GM10248 (cell line): ENCODE measurements around the gene ALX4.

Experiments used
- CTCF ChIA-PET: fragments of 300-600 bp; sonication (Branson Sonifier 250); formaldehyde crosslinking; extraction: SDS; loops from one replicate; lab custom pipeline; 2021; ENCODE audit warnings: antibody characterized with exemption; lab: Yijun Ruan, JAX
- POLR2A ChIA-PET: fragments of 350-650 bp; sonication (Branson Sonifier 250); formaldehyde crosslinking; extraction: SDS; loops from one replicate; lab custom pipeline; 2020; ENCODE audit warnings: antibody characterized with exemption; lab: Yijun Ruan, JAX
- DNase-seq: peaks from one replicate; pipeline ENCODE4 v3.0.0; 2012; ENCODE audit errors: extremely low spot score
- TF ChIP-seq, protein P1 (sequence below): IDR thresholded peaks from 2 replicates; pipeline ENCODE4 v1.5.1; 2012; ENCODE audit warnings: mild to moderate bottlenecking, low read depth; ENCODE audit errors: extremely low read depth, missing control alignments, control extremely low read depth

Gene ALX4

DNA sequence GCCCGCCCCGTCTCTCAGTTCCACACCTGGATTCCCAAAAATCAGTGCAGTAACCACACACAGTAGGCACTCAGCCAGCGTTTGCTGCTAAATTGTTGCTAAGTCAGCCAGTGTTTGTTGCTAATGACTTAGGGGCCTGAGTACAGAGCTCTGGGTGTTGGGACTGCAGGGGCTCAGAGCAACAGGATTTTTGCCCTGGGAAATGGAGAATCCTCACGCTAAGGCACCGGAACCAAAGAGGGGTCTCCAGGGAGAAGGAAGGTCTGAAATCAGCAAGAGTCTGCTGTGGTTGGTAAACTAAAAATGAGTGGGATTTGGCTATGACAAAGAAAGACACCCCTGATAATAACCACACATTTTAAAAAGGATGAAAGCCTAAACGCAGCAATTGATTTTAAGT, 22.7 kb upstream of the ALX4 start:
- TF ChIP-seq, protein P1, sequence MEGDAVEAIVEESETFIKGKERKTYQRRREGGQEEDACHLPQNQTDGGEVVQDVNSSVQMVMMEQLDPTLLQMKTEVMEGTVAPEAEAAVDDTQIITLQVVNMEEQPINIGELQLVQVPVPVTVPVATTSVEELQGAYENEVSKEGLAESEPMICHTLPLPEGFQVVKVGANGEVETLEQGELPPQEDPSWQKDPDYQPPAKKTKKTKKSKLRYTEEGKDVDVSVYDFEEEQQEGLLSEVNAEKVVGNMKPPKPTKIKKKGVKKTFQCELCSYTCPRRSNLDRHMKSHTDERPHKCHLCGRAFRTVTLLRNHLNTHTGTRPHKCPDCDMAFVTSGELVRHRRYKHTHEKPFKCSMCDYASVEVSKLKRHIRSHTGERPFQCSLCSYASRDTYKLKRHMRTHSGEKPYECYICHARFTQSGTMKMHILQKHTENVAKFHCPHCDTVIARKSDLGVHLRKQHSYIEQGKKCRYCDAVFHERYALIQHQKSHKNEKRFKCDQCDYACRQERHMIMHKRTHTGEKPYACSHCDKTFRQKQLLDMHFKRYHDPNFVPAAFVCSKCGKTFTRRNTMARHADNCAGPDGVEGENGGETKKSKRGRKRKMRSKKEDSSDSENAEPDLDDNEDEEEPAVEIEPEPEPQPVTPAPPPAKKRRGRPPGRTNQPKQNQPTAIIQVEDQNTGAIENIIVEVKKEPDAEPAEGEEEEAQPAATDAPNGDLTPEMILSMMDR = no peak
- no peak for DNase-seq
- POLR2A ChIA-PET = no interaction called here
- CTCF ChIA-PET = interaction anchor here (2.6 kb wide), 1 partner anchor 43 kb away, joined by 6 read pairs; no protein-coding TSS in a partner anchor

DNA sequence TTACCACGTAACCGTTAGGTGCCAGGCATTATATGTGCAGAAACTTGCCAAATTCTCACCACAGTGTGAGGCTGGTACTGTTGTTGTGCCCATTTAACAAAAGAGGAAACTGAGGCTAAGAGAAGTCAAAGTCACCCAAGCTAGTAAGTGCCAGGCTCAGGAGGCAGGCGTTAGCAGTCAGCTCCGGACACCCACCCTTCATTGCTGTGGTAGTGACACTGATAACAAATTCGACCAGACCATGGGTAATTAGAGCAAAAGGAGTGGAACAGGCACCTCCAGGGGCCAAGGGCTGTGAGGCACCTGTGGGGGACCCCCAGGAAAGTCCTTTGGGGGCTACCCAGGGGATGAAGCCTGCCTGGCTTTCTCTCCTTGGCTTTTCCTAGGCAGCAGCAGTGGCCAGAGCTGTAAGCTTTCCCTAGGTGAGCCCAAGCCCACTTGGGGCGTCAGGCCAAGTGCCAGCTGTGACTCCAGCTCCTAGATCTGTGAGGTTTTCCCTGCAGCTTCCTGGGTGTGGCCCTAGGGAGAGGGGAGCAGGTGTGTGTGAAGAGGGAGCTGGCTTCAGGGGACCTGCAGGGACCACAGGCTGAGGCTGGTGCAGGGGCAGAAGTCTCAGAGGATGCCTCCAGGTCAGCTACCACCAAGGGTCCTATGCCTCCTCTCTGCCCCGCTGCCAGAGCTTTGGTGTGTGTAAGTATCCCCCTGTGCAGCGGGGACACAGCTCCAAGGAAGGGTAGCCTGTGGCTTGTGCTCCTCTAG, 19.7 kb upstream of the ALX4 start:
- DNase-seq = no peak
- ChIA-PET CTCF (interaction anchor here (0.7 to 1.0 kb wide), 3 partner anchors 14 to 385 kb away, joined by 3 read pairs; no protein-coding TSS in a partner anchor), POLR2A (no interaction called here)
- TF ChIP-seq, protein P1 = no peak

DNA sequence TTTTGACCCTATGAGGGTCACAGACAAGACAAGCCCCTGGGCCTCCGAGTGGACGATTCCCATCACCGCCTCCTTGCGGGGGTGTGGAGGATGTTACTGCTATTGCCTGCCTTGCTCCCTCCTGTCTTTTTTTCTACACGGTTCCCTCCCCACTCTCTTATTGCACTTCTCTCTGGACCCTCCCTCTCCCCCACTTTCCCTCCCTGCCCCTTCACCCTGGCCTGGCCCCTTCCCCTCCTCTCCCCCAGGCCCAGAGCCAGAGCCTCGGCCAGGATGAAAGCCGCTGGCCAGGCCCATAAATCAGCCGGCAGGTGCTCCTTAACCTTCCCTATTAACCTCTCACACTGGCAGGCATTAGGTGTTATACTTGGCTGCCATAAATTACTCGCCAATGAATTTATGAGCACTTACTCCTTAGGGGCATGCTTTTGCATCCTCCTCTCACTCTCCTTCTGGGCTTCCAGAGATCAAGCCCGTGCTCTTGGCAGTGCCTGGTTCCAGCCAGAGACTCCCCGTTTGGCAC, 18.3 kb upstream of the ALX4 start:
- ChIA-PET POLR2A (no interaction called here), CTCF (no interaction called here)
- no peak for DNase-seq
- TF ChIP-seq, protein P1 = no peak

DNA sequence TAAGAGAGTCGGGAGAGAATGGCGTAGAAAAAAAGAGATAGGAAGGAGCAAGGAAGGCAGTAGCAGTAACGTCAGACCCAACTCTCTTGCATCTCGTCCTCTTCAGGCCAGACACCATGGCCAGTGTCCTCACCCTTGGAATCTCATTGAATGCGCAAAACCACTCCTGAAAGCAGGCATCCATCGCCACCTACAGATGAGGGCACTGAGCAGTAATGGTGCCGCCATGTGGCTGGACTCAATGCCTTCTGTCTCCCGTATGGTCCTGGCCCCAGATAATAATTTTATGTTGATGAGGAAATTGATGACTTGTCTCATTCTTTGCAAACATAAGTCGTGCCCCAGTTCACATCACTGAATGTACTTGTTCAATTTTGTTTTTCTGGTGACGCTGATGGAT, 17.8 kb upstream of the ALX4 start:
- ChIA-PET CTCF (no interaction called here), POLR2A (no interaction called here)
- TF ChIP-seq, protein P1 = no peak
- DNase-seq = no peak

GRCh38 chr11:44326615-44327475, 16.9 kb upstream of the ALX4 start:
- POLR2A ChIA-PET = no interaction called here
- CTCF ChIA-PET = no interaction called here
- DNase-seq = no peak
- TF ChIP-seq, protein P1 = peak; percentile 4

DNA sequence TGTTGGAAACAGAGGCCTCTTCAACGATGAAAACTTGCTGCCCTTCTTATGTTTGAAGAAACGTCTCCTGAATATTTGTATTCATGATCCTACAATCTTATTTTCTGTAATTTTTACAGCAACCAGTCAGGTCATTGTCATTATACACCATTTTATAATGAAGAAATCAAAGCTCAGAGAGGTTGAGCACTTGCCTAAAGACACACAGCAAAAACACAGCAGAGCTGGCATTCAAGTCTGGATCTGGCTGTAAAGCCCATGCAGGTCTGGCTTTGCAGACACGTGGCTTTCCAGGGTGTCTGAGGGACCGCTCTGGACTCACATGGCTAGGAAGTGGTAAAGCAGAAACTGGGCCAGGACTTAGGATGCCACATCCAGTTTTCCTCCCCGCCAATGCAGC, 15.8 kb upstream of the ALX4 start:
- ChIA-PET CTCF (no interaction called here), POLR2A (no interaction called here)
- no peak for DNase-seq
- TF ChIP-seq, protein P1 = no peak
